ENCODE results near the gene RAD18. TPM values are rescaled to one million over a fixed set of nuclear protein-coding genes. Genes with fewer than 3 reads are reported as not detected.

RAD18 gene, protein sequence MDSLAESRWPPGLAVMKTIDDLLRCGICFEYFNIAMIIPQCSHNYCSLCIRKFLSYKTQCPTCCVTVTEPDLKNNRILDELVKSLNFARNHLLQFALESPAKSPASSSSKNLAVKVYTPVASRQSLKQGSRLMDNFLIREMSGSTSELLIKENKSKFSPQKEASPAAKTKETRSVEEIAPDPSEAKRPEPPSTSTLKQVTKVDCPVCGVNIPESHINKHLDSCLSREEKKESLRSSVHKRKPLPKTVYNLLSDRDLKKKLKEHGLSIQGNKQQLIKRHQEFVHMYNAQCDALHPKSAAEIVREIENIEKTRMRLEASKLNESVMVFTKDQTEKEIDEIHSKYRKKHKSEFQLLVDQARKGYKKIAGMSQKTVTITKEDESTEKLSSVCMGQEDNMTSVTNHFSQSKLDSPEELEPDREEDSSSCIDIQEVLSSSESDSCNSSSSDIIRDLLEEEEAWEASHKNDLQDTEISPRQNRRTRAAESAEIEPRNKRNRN
- polyA plus RNA-seq (2013, experiment 1 of 2) = 11.9 TPM
- 11.7 TPM for polyA plus RNA-seq (2013, experiment 2 of 2)

DNA sequence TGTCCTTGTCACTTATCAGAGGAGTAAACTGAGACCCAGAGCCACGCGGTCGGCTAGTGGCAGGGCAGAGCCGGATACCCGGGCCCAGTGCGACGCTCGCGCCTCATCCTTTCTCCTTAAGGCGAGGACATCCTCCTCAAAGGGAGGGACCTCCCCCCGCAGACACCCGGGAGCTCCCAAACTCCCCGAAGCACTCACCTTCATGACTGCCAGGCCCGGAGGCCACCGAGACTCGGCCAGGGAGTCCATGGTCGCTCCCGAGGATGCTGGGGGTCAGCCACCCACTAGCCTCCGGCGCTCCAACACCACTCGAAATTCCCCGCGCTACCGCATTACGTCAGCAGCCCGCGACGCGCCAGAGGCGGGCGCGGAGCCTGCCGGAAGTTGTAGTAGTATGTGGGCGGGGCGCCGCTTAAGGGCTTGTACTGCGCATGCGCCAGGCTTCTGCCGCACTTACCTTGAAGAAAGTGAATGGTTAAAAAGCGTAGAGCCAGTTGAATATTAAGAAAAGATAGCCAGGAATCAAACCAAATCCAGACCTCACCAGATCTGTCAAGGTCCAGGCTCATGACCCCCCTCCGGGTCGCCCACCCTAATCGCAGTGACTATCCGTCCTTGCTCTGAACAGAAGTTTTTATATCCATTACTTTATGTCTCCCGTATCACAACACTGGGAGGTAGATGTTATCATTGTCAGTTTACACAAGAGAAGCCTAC lies at the start of gene RAD18:
RAD18 (minus strand) TSS at position 336 of the 717 bp plus-strand sequence; CDS start at position 249, 87 bp downstream.
- Histone ChIP-seq H3K36me3 (replicated peaks in 1 of 2; ENCODE audit: control insufficient read depth in 2 of 2, insufficient read depth in 2 of 2, low read length in 2 of 2) (peaks cover 0 to 32% of the 10 kb centered on the region in 2 donors), H3K4ac (ENCODE audit: low read length) (no peak within 1 kb of the TSS), H3K14ac (ENCODE audit: low read length) (no peak within 1 kb of the TSS), H2BK15ac (ENCODE audit: low read length) (no peak within 1 kb of the TSS), H2BK12ac (ENCODE audit: low read length) (no peak within 1 kb of the TSS), H2AK5ac (ENCODE audit: low read depth, low read length) (no peak within 1 kb of the TSS), H2AFZ (ENCODE audit: low read length) (peak within 1 kb of the TSS; percentile 75), H2BK5ac (ENCODE audit: low read length) (no peak within 1 kb of the TSS), H3K4me1 (ENCODE audit: control insufficient read depth in 2 of 2, insufficient read depth in 1 of 2, low read depth in 1 of 2, low read length in 2 of 2) (peaks cover 4 to 18% of the 10 kb centered on the region in 2 donors), H4K91ac (ENCODE audit: low read depth, low read length, poor library complexity) (no peak within 1 kb of the TSS), H3K18ac (ENCODE audit: low read length) (no peak within 1 kb of the TSS), H2BK120ac (ENCODE audit: low read depth, low read length) (no peak within 1 kb of the TSS), H3K27ac (replicated peaks; ENCODE audit: low read length) (no peak within 1 kb of the TSS), H3K79me1 (ENCODE audit: low read depth, low read length) (peaks cover 3% of the 10 kb centered on the region), H4K8ac (ENCODE audit: low read depth, low read length) (no peak within 1 kb of the TSS), H3K9ac (ENCODE audit: low read depth, low read length, poor library complexity) (peak within 1 kb of the TSS; percentile 38), H3K9me3 (replicated peaks in 1 of 2; ENCODE audit: control insufficient read depth in 2 of 2, insufficient read depth in 1 of 2, low read depth in 1 of 2, low read length in 2 of 2) (no peaks in the 10 kb centered on the region), H3K27me3 (ENCODE audit: control insufficient read depth in 3 of 3, insufficient read depth in 3 of 3, low read depth in 1 of 3, low read length in 3 of 3) (no peaks in the 10 kb centered on the region), H3K23ac (ENCODE audit: low read depth, low read length, poor library complexity) (peak within 1 kb of the TSS; percentile 45), H3K4me3 (ENCODE audit: low read length in 2 of 2) (peak within 1 kb of the TSS; percentile 82 to 96), H3K4me2 (ENCODE audit: insufficient read depth, low read length, poor library complexity, severe bottlenecking) (peak within 1 kb of the TSS; percentile 71)
- no CpG with 5 or more reads among the region's 45 CpGs for WGBS, 2 donors (ENCODE audit: extremely low coverage in 2 of 2, insufficient read length in 2 of 2, insufficient replicate concordance in 1 of 2)
- peak; percentile 89 for DNase-seq (ENCODE audit: low spot score)

DNA sequence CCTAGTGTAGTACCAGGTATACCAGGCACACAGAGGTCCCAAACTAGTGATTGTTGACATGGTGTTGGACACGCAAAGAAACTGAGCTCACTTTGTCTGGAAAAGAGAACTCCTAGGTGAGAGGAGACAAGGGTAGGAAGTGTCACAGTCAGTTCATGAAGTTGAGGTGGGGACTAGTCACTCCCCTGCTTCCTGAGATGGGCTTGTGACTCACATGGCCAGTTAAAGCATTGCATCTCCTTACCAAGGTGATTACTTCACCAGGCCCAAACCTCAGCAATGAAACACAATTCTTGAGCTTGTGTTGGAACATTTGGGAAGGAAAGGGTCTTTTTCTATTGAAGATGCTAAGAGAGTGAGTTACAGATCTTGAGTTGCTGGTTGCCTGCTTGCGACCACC lies 49.2 kb upstream of the RAD18 start:
- H3K27me3 ChIP-seq (ENCODE audit: control insufficient read depth in 3 of 3, insufficient read depth in 3 of 3, low read depth in 1 of 3, low read length in 3 of 3) = no peaks in the 10 kb centered on the region
- H3K23ac ChIP-seq (ENCODE audit: low read depth, low read length, poor library complexity) = no peak overlapping the region
- no peak overlapping the region for H2BK12ac ChIP-seq (ENCODE audit: low read length)
- WGBS, 2 donors (ENCODE audit: extremely low coverage in 2 of 2, insufficient read length in 2 of 2, insufficient replicate concordance in 1 of 2) = no CpG with 5 or more reads among the region's 2 CpGs
- H3K9ac ChIP-seq (ENCODE audit: low read depth, low read length, poor library complexity) = no peak overlapping the region
- no peak overlapping the region for H3K27ac ChIP-seq (replicated peaks; ENCODE audit: low read length)
- no peak overlapping the region for H3K4me3 ChIP-seq (ENCODE audit: low read length in 2 of 2)
- no peak overlapping the region for H2BK5ac ChIP-seq (ENCODE audit: low read length)
- H2AK5ac ChIP-seq (ENCODE audit: low read depth, low read length) = no peak overlapping the region
- peaks cover 5 to 6% of the 10 kb centered on the region in 2 donors for H3K9me3 ChIP-seq (replicated peaks in 1 of 2; ENCODE audit: control insufficient read depth in 2 of 2, insufficient read depth in 1 of 2, low read depth in 1 of 2, low read length in 2 of 2)
- H3K14ac ChIP-seq (ENCODE audit: low read length) = no peak overlapping the region
- H3K4me1 ChIP-seq (ENCODE audit: control insufficient read depth in 2 of 2, insufficient read depth in 1 of 2, low read depth in 1 of 2, low read length in 2 of 2) = peaks cover 0 to 3% of the 10 kb centered on the region in 2 donors
- H2AFZ ChIP-seq (ENCODE audit: low read length) = no peak overlapping the region
- no peak overlapping the region for H3K4ac ChIP-seq (ENCODE audit: low read length)
- H2BK15ac ChIP-seq (ENCODE audit: low read length) = no peak overlapping the region
- H3K4me2 ChIP-seq (ENCODE audit: insufficient read depth, low read length, poor library complexity, severe bottlenecking) = no peak overlapping the region
- no peak overlapping the region for H3K18ac ChIP-seq (ENCODE audit: low read length)
- no peaks in the 10 kb centered on the region for H3K79me1 ChIP-seq (ENCODE audit: low read depth, low read length)
- no peak overlapping the region for H4K91ac ChIP-seq (ENCODE audit: low read depth, low read length, poor library complexity)
- no peak for DNase-seq (ENCODE audit: low spot score)
- no peak overlapping the region for H2BK120ac ChIP-seq (ENCODE audit: low read depth, low read length)
- peaks cover 22 to 100% of the 10 kb centered on the region in 2 donors for H3K36me3 ChIP-seq (replicated peaks in 1 of 2; ENCODE audit: control insufficient read depth in 2 of 2, insufficient read depth in 2 of 2, low read length in 2 of 2)
- no peak overlapping the region for H4K8ac ChIP-seq (ENCODE audit: low read depth, low read length)

DNA sequence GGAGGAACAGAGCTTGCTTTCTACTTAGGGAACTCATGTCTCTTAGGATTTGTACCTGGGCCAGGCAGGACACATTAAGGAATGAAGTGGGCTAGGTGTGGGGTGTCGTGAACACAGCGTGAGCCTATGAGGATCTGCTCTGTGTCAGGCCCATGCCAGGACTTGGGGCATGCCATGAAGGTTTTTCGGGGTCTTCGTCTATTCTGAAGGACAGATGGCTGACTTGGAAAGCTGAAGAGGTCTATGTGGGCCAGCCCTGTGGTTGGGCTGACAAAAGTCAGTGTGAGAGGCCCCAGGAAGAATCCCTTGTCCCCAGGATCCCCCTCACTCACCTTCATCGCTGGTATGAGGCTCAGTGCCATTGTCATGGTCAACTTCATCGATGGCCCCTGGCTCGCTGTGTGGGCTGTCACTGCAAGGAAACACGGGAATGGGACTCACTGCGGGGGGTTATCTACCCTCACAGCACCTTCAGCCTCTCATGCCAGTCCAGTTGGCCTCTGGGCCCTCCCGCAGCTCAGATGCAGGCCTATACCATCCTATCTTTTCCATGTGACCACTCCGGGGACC lies 46.8 kb upstream of the RAD18 start:
- no peak overlapping the region for H2BK15ac ChIP-seq (ENCODE audit: low read length)
- H4K8ac ChIP-seq (ENCODE audit: low read depth, low read length) = no peak overlapping the region
- no peak overlapping the region for H3K23ac ChIP-seq (ENCODE audit: low read depth, low read length, poor library complexity)
- no peak overlapping the region for H2AK5ac ChIP-seq (ENCODE audit: low read depth, low read length)
- H3K9me3 ChIP-seq (replicated peaks in 1 of 2; ENCODE audit: control insufficient read depth in 2 of 2, insufficient read depth in 1 of 2, low read depth in 1 of 2, low read length in 2 of 2) = peaks cover 5 to 6% of the 10 kb centered on the region in 2 donors
- no peak overlapping the region for H3K27ac ChIP-seq (replicated peaks; ENCODE audit: low read length)
- H3K4me2 ChIP-seq (ENCODE audit: insufficient read depth, low read length, poor library complexity, severe bottlenecking) = no peak overlapping the region
- H3K4ac ChIP-seq (ENCODE audit: low read length) = no peak overlapping the region
- H2AFZ ChIP-seq (ENCODE audit: low read length) = no peak overlapping the region
- no peak overlapping the region for H3K18ac ChIP-seq (ENCODE audit: low read length)
- H4K91ac ChIP-seq (ENCODE audit: low read depth, low read length, poor library complexity) = no peak overlapping the region
- H3K79me1 ChIP-seq (ENCODE audit: low read depth, low read length) = no peaks in the 10 kb centered on the region
- no peak overlapping the region for H3K9ac ChIP-seq (ENCODE audit: low read depth, low read length, poor library complexity)
- no peaks in the 10 kb centered on the region for H3K27me3 ChIP-seq (ENCODE audit: control insufficient read depth in 3 of 3, insufficient read depth in 3 of 3, low read depth in 1 of 3, low read length in 3 of 3)
- H3K36me3 ChIP-seq (replicated peaks in 1 of 2; ENCODE audit: control insufficient read depth in 2 of 2, insufficient read depth in 2 of 2, low read length in 2 of 2) = peaks cover 18 to 98% of the 10 kb centered on the region in 2 donors
- H3K4me3 ChIP-seq (ENCODE audit: low read length in 2 of 2) = no peak overlapping the region
- no peak overlapping the region for H2BK120ac ChIP-seq (ENCODE audit: low read depth, low read length)
- no peak overlapping the region for H3K14ac ChIP-seq (ENCODE audit: low read length)
- H2BK5ac ChIP-seq (ENCODE audit: low read length) = no peak overlapping the region
- DNase-seq (ENCODE audit: low spot score) = no peak
- H2BK12ac ChIP-seq (ENCODE audit: low read length) = no peak overlapping the region
- H3K4me1 ChIP-seq (ENCODE audit: control insufficient read depth in 2 of 2, insufficient read depth in 1 of 2, low read depth in 1 of 2, low read length in 2 of 2) = peaks cover 0 to 1% of the 10 kb centered on the region in 2 donors
- WGBS, 2 donors (ENCODE audit: extremely low coverage in 2 of 2, insufficient read length in 2 of 2, insufficient replicate concordance in 1 of 2) = no CpG with 5 or more reads among the region's 11 CpGs

All from neuronal stem cell (in vitro differentiated cells).